IPS-20b (cell line): ENCODE data around the gene MACROD2.
"Not testable (repeated sequence)": the region's sequence is repeated elsewhere in the genome, so short reads cannot be mapped to it uniquely, and the experiment has no call there.

Experiments
- H3K27ac ChIP-seq: one replicate; pipeline ENCODE4 v1.5.1; 2013; ENCODE audit warnings: low read length
- H3K27me3 ChIP-seq: 2 replicates; pipeline ENCODE4 v1.6.1; 2013; ENCODE audit warnings: mild to moderate bottlenecking, low read length, inconsistent platforms; ENCODE audit not compliant: insufficient read depth
- H3K36me3 ChIP-seq: 2 replicates; pipeline ENCODE4 v1.6.1; 2013; ENCODE audit warnings: low read depth, mild to moderate bottlenecking, inconsistent platforms, low read length, moderate library complexity; ENCODE audit not compliant: insufficient read depth
- H3K4me1 ChIP-seq: 2 replicates; pipeline ENCODE4 v1.6.1; 2013; ENCODE audit warnings: mild to moderate bottlenecking, control low read depth, inconsistent platforms, low read length, moderate library complexity; ENCODE audit not compliant: insufficient read depth
- H3K4me3 ChIP-seq: 2 replicates; pipeline ENCODE4 v1.5.1; 2013; ENCODE audit warnings: mild to moderate bottlenecking, low read length, inconsistent platforms
- H3K9ac ChIP-seq: 2 replicates; pipeline ENCODE4 v1.6.1; 2013; ENCODE audit warnings: low read depth, mild to moderate bottlenecking, inconsistent platforms, low read length, moderate library complexity
- H3K9me3 ChIP-seq: 2 replicates; pipeline ENCODE4 v1.6.1; 2013; ENCODE audit warnings: mild to moderate bottlenecking, low read depth, low read length, inconsistent platforms; ENCODE audit not compliant: insufficient read depth

The MACROD2 gene

DNA sequence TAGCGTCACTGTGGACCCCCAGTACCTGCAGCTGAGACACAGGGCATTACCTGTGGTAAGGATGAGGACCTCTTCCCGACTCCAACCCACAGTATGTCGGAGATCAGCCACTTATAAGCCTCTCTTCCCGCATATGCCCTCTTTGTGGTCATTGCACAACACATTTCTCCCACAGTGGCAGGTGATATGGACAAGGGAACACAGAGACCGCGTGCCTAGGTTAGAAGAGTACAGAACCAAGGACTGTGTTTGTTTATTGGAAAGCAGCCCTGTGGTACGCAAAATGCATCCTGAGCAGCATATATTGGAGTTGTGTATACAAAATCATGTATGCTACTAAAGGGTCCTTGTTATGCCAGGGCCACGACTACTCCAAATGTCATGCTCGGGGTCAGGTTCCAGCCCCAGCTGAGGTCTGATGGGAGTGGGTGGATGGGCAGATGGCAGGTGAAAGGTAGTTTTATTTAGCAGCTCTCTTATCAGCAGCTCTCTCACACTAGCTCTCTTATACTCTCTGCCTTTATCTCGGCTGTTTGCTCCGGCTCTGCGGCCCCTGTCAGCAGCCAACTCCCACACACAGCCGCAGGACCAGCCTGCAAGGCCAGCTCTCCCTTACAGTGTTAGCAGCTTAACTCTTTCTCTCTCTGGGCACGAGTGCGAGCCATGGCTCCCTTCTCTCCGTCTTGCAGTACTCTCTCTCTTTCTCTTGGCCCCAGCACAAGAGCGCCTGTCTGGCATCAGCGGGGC is 2009.0 kb downstream of the MACROD2 start:
- Histone ChIP-seq H3K9me3 (no peaks in the 10 kb centered on the region), H3K27ac (no peak overlapping the region), H3K9ac (no peak overlapping the region), H3K36me3 (no peaks in the 10 kb centered on the region), H3K4me1 (peaks cover 14% of the 10 kb centered on the region; the same call in 1 of the 2 replicates), H3K27me3 (no peaks in the 10 kb centered on the region), H3K4me3 (no peak overlapping the region)

DNA sequence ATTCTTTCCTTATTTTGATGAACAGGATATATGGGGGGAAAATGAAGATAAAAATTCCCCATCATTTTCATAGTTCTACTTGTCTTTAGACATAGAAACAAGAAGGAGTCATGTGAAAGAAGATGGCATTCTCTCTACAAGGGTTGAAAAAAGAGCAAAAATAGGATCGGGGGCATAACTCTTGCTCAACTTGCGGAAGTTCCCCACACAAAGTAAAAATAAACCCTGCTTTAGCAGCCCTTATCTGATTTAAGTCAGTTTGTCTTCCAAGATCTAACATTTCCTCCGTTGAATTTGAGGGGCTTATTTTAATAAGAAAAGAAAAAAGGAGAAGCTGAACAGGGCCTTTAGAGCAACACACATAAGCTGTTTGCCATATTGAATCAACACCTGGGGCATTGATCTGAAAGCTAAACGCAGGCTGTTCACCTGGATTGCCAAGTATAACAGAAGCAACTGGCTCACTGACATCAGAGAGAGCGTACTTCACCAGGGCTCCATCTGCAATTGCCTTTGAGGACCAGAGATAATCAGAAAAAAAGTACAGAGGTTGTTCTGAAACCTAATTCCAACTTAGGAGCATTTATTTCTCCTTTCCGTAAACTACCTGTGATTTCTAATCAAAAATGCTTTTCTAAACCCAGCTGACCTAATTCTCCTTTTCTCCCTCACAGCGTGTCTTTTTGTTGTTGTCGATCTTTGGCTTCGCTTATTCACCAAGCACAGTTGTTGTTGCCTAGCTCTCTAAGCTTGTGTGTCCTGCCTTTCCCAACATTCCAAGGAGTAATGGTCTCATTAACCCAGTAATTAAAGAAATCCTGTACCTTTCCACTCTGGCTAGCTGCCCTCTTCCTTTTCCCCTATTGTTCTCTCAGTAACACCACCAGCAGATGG is 2010.0 kb downstream of the MACROD2 start:
- H3K27ac ChIP-seq: no peak overlapping the region
- peaks cover 14% of the 10 kb centered on the region; the same call in 1 of the 2 replicates for H3K4me1 ChIP-seq
- H3K9ac ChIP-seq: peak overlapping the region; percentile 1; the same call in 1 of the 2 replicates
- no peaks in the 10 kb centered on the region for H3K27me3 ChIP-seq
- no peaks in the 10 kb centered on the region for H3K36me3 ChIP-seq
- H3K4me3 ChIP-seq: peak overlapping the region; percentile 23; the same call in 1 of the 2 replicates
- H3K9me3 ChIP-seq: no peaks in the 10 kb centered on the region

DNA sequence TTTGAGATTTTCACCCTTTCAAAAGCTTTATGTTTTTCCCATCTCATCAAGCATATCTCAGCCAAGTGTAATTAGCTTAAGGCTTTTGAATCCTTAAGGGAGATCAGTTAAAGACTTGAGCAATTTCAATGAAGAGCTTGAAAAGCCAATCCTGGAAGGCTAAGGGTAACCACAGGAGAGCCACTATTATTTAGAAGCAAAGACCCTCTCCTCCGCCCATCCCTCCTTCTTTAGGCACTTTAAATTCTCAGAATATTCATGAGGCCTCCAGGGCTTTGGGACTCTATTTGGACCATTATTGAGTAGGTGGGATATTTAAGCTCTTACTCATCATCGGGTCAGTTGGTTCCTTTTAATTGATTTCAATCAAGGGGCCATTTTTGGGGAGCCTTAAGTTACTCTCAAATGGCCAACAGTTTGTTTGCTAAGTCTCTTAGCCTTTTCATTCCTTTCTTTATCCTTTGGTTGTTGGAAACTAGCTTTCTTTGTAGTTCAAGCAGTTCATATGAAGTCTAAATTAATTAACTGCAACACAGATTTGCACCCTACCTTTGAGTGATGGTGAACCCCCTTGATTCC is 2010.7 kb downstream of the MACROD2 start:
- no peaks in the 10 kb centered on the region for H3K9me3 ChIP-seq
- peak overlapping the region; percentile 1; the same call in 1 of the 2 replicates for H3K9ac ChIP-seq
- H3K4me1 ChIP-seq: peaks cover 14% of the 10 kb centered on the region; the same call in 1 of the 2 replicates
- H3K4me3 ChIP-seq: peak overlapping the region; percentile 23; the same call in 1 of the 2 replicates
- H3K27me3 ChIP-seq: no peaks in the 10 kb centered on the region
- no peak overlapping the region for H3K27ac ChIP-seq
- no peaks in the 10 kb centered on the region for H3K36me3 ChIP-seq

DNA sequence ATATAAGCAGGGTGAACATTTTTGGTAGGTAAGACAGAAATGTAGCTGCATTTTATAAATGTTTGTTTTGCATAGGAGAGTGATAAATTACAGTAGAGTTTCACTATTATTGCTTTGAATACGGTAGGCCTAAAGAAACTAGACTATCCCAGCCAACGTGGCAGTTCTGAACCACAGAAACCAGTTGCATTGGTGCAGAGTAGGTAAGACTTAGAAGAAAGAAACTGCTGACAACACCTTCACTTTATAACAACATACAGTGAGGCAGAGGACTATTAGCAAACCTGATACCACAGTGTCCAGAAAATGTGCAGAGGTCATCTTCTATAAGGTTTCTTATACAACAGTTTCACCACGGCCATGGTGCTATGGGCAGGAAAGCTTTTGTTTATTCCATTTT is 2011.8 kb downstream of the MACROD2 start:
- no peak overlapping the region for H3K4me3 ChIP-seq
- no peaks in the 10 kb centered on the region for H3K27me3 ChIP-seq
- no peak overlapping the region for H3K9ac ChIP-seq
- H3K36me3 ChIP-seq: no peaks in the 10 kb centered on the region
- H3K27ac ChIP-seq: no peak overlapping the region
- H3K9me3 ChIP-seq: no peaks in the 10 kb centered on the region
- peaks cover 14% of the 10 kb centered on the region; the same call in 1 of the 2 replicates for H3K4me1 ChIP-seq

DNA sequence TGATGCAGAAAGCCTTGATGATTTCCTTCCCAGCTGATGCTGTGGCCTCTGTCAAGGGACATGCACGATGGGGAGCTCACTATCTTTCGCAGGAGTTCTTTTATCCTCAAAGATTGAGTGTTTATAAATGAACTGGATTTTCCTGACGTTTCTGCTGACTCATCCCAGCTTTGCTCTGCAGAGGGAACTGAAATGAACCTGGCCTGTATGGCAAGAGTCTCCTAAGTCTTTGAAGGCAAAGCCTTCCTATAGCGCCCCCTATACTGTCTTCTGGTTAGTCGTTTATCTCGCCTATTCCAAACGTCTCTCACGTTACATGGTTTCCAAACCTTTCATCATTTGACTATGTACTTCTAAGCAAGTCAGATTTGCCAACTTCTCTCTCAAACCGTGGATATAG is 2012.6 kb downstream of the MACROD2 start:
- H3K27ac ChIP-seq: no peak overlapping the region
- no peak overlapping the region for H3K4me3 ChIP-seq
- no peaks in the 10 kb centered on the region for H3K9me3 ChIP-seq
- peaks cover 14% of the 10 kb centered on the region; the same call in 1 of the 2 replicates for H3K4me1 ChIP-seq
- no peak overlapping the region for H3K9ac ChIP-seq
- no peaks in the 10 kb centered on the region for H3K36me3 ChIP-seq
- H3K27me3 ChIP-seq: no peaks in the 10 kb centered on the region

DNA sequence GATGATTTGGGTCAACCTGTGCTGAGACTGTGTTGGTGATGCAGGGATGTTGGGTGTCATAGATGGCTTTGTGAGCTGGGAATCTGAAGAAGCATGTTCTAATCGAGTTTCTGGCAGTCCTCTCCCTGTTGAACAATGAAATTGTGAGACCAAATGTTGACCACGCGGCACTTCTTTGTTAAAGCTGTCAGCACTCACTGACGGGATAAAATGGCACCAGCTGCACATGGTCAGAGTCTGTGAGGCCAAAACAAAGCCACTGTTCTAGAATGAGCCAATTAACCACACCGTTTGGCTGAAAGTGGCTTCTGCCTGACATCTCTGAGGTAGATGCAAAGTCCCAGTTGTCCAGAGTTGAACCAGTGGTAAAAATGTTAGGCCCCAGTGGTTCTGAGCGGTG is 2015.7 kb downstream of the MACROD2 start:
- Histone ChIP-seq H3K9me3 (no peaks in the 10 kb centered on the region), H3K27me3 (no peaks in the 10 kb centered on the region), H3K4me1 (peaks cover 4% of the 10 kb centered on the region; the same call in 1 of the 2 replicates), H3K4me3 (no peak overlapping the region), H3K27ac (no peak overlapping the region), H3K9ac (no peak overlapping the region), H3K36me3 (no peaks in the 10 kb centered on the region)

DNA sequence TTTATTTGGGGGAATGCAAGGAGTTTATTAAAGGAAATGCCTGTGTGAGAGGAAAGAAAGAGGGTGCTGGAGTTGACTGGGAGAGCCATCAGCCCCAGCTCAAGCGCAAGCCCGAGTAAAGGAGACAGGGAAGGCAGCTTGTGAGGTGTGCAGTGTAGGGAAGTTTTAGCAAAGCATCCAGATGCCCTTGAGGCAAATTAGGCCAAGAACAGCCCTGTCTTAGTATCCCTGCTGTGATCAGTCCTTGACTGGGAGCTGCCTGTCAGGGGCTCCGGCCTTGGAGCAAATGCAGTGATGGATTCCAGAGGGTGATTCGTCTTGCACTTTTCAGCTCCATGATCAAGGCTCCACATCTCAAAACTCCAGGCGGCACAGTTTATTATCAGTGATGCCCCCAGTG is 2016.2 kb downstream of the MACROD2 start:
- no peaks in the 10 kb centered on the region; the same call in 1 of the 2 replicates for H3K4me1 ChIP-seq
- H3K36me3 ChIP-seq: no peaks in the 10 kb centered on the region
- no peaks in the 10 kb centered on the region for H3K9me3 ChIP-seq
- H3K27me3 ChIP-seq: no peaks in the 10 kb centered on the region
- no peak overlapping the region for H3K27ac ChIP-seq
- no peak overlapping the region for H3K4me3 ChIP-seq
- H3K9ac ChIP-seq: no peak overlapping the region

DNA sequence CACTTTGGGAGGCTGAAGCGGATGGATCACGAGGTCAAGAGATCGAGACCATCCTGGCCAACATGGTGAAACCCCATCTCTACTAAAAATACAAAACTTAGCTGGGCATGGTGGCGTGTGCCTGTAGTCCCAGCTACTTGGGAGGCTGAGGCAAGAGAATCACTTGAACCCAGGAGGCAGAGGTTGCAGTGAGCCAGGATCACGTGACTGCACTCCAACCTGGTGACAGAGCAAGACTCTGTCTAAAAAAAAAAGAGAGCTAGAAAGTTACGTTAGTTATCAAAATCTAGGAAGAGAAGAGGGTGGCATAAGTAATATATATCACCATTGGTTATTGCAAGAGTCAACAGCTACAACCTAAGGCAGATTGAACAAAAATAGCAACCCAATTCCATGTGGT is 2017.6 kb downstream of the MACROD2 start:
- H3K4me3 ChIP-seq, H3K4me1 ChIP-seq, H3K9me3 ChIP-seq, H3K36me3 ChIP-seq, H3K27ac ChIP-seq, H3K9ac ChIP-seq, H3K27me3 ChIP-seq: not testable (repeated sequence)

DNA sequence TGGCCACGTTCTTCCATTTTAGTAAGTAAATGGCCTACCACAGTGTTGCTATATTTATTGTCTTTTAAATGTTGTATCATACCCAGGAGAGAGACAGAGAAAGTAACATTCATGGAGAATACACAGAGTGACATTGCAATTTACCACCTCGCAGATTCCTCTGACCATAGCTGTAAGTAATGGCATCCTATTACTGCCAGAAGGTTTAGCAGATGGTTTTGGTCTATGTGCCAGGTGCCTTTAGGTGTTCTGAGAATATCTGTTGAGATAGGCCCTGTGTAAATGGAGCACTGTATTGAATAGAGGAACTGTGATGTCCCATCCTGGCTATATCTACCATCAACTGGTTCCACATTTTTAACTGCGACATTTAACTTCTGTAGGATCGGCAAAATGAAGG is 2018.3 kb downstream of the MACROD2 start:
- Histone ChIP-seq H3K9me3 (no peaks in the 10 kb centered on the region), H3K27me3 (no peaks in the 10 kb centered on the region), H3K4me1 (no peaks in the 10 kb centered on the region), H3K9ac (no peak overlapping the region), H3K4me3 (no peak overlapping the region), H3K27ac (no peak overlapping the region), H3K36me3 (no peaks in the 10 kb centered on the region)

DNA sequence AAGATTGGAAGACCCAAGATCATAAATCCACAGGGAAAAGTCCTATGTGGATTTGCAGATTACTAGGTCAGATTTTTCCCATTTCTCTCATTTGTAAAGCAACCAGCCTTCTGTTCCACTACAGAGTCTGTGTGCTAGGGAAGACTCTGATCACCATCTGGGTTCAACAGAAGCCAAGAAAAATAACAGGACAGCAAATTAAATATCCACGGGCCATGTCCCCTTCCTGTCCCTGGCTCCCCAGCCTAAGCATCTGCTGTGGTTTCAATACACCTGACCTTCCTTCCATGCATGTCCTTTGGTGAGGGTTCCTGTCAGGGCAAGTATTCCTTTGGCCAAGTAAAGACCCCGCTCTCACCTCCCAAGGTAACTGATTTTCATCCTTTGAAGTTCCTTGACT is 2019.1 kb downstream of the MACROD2 start:
- H3K9ac ChIP-seq: no peak overlapping the region
- no peaks in the 10 kb centered on the region for H3K27me3 ChIP-seq
- no peak overlapping the region for H3K27ac ChIP-seq
- no peaks in the 10 kb centered on the region for H3K36me3 ChIP-seq
- H3K4me1 ChIP-seq: no peaks in the 10 kb centered on the region
- no peak overlapping the region for H3K4me3 ChIP-seq
- no peaks in the 10 kb centered on the region for H3K9me3 ChIP-seq

DNA sequence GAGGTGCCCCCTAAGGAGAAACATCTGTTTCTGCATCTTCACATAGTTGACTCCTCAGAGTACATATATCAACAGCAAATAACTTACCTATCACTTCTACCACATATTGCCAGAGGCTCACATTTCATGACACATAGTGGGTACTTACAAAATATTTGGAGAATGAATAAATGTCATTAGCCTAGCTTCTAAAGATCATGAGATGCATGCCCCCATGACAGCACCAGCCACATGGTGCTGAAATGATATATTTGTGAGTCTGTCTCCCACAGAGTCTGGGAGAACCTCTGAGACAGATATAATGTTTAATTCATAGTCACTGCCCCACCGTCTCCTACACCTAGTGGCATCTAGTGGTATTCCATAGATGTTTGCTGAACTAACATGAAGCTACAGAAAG is 2022.3 kb downstream of the MACROD2 start:
- no peaks in the 10 kb centered on the region; the same call in 1 of the 2 replicates for H3K4me1 ChIP-seq
- H3K27ac ChIP-seq: no peak overlapping the region
- no peak overlapping the region for H3K9ac ChIP-seq
- H3K27me3 ChIP-seq: no peaks in the 10 kb centered on the region
- no peaks in the 10 kb centered on the region for H3K9me3 ChIP-seq
- H3K36me3 ChIP-seq: no peaks in the 10 kb centered on the region
- H3K4me3 ChIP-seq: no peak overlapping the region
